Heart left ventricle (tissue), 13 donors: ENCODE results near the gene MGLL.

Source experiments
- POLR2A ChIP-seq, 2 donors: fragments of 450-650 bp; IDR thresholded peaks; one replicate each; pipeline ENCODE4 v1.6.1; 2017; ENCODE audit warnings: antibody characterized with exemption in 2 of 2, mild to moderate bottlenecking in 2 of 2, moderate library complexity in 2 of 2
- TF ChIP-seq, protein P1 (sequence below), 12 donors: fragments of 200-600 bp; sonication (generic) in 4 of 12; IDR thresholded peaks; one replicate each; pipeline versions ENCODE4 v1.5.0 to v1.8.0; 2018 to 2022; ENCODE audit warnings: antibody characterized with exemption in 12 of 12, mild to moderate bottlenecking in 5 of 12
- donor health status: ischemic (EF 13 %, LVEDD 7.1; RV severe dilation, severe dysfunction).
- donor health status: DM: no; HTN: yes; CAD: no.
- donor health status: DM: no; HTN: no; CAD: no.
- donor health status: ischemic (EF 25% LVEDD 6.9; RV normal size, moderate dysfunction).
- donor health status: ischemic (EF 25% LVEDD 5.7; RV mildly dilated, moderate dysfunction).
- donor health status: ischemic (EF 35%, LVEDD 5.7; RV mildly dilated, moderate dysfunction).
- donor health status: nonischemic (EF 11% LVEDD 7.7; RV severe dilation, severe dysfunction).
- donor health status: DM: yes; HTN: yes; CAD: no.
- donor health status: PGD.
- donor health status: ischemic (EF 29% LVEDD 5.4; RV normal size, mild dysfunction).
- donor health status: nonischemic (EF 23%, LVEDD 6.1; RV moderate dilation, normal function).

DNA sequence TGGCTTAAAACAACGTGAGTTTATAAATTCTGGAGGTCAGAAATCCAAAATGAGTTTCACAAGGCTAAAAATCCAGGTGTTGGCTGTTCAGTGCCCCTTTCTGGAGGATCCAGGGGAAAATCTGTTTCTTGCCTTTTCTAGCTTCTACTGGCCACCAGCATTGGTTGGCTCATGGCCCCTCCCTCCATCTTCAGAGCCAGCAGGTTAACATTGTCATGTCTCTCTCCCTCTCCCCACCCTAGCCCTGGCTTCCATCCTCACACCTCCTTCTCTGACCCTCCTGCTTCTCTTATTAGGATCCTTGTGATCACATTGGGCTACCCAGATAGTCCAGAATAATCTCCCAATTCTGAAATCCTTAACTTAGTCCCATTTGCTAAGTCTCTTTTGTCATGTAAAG lies 32.9 kb upstream of the MGLL start:
- TF ChIP-seq, protein P1, sequence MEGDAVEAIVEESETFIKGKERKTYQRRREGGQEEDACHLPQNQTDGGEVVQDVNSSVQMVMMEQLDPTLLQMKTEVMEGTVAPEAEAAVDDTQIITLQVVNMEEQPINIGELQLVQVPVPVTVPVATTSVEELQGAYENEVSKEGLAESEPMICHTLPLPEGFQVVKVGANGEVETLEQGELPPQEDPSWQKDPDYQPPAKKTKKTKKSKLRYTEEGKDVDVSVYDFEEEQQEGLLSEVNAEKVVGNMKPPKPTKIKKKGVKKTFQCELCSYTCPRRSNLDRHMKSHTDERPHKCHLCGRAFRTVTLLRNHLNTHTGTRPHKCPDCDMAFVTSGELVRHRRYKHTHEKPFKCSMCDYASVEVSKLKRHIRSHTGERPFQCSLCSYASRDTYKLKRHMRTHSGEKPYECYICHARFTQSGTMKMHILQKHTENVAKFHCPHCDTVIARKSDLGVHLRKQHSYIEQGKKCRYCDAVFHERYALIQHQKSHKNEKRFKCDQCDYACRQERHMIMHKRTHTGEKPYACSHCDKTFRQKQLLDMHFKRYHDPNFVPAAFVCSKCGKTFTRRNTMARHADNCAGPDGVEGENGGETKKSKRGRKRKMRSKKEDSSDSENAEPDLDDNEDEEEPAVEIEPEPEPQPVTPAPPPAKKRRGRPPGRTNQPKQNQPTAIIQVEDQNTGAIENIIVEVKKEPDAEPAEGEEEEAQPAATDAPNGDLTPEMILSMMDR (IDR thresholded peaks at IDR 0.05), result no peak
- TF ChIP-seq POLR2A (IDR thresholded peaks at IDR 0.05), result no peak
